ENCODE results near the gene MBOAT2.
"Not testable (repeated sequence)": the region's sequence is repeated elsewhere in the genome, so short reads cannot be mapped to it uniquely, and the experiment has no call there.

Gene MBOAT2

DNA sequence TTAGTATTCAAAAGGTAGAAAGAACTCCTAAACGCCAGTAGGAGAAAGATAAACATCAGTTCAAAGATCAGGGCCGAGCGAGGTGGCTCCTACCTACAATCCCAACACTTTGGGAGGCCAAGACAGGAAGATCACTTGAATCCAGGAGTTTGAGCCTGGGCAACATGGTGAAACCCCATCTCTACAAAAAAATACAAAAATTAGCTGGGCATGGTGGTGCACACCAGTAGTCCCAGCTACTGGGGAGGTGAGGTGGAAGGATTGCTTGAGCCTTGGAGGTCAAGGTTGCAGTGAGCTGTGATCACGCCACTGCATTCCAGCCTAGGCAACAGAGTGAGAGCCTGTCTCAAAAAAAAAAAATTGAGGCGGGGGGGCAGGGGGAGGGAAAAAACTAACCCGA lies 40.6 kb downstream of the MBOAT2 start:
- Histone ChIP-seq H3K4me1 (ENCODE audit: control insufficient read depth, insufficient read depth, low read length) (no peaks in the 10 kb centered on the region), H3K9me3 (ENCODE audit: control insufficient read depth, low read length) (no peaks in the 10 kb centered on the region), H3K36me3 (ENCODE audit: control insufficient read depth, insufficient read depth, low read length) (no peaks in the 10 kb centered on the region), H3K27me3 (ENCODE audit: control insufficient read depth, insufficient read depth, low read length, poor library complexity, severe bottlenecking) (no peaks in the 10 kb centered on the region), H3K4me3 (ENCODE audit: insufficient read depth, low read depth, low read length) (no peak overlapping the region), H3K27ac (ENCODE audit: insufficient read depth, low read depth, low read length, poor library complexity, severe bottlenecking) (no peak overlapping the region)
- WGBS, 2 experiments: 90 to 92% methylated on average over 6 of the region's 6 CpGs

DNA sequence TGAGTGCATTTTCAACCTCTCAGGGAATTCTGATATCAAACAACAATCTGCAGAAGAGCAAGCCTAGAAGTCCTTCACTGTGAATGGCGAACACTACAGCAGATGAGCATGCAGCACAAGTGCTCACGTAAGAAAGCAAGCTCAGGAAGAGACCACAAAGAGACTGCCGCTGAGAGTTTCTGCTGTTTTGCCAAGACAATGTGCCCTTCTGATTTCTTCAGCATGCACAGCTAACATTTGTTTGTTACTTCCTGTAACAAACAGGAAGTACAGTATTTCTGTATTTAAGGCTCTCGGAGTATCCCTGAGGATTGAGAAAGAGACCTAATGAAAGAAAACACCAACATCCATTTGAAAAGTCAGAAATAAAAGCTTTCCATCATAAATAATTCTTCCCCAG lies 45.9 kb downstream of the MBOAT2 start:
- WGBS, 2 experiments: 87 to 90% methylated on average over 4 of the region's 4 CpGs
- H3K4me3 ChIP-seq (ENCODE audit: insufficient read depth, low read depth, low read length): no peak overlapping the region

DNA sequence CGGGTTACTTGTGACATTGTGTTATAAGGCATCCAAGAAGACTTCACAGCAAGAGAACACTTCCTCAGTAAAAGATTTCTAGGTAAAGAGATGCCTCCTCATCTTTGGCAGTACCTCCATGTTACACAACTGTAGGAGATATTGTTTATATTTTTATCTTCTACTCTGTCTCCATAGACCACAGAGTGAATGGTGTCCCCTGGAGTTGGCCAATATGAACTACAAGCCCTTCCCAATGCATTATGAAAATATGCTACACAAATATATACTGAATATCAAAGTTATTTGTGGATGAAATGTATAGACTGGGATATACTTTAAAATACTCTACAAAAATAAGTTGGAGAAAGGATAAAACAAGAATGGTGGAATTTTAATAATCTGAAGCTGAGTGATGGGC lies 46.7 kb downstream of the MBOAT2 start:
- no peaks in the 10 kb centered on the region for H3K4me1 ChIP-seq (ENCODE audit: control insufficient read depth, insufficient read depth, low read length)
- H3K27ac ChIP-seq (ENCODE audit: insufficient read depth, low read depth, low read length, poor library complexity, severe bottlenecking): no peak overlapping the region
- no peaks in the 10 kb centered on the region for H3K9me3 ChIP-seq (ENCODE audit: control insufficient read depth, low read length)
- no peak overlapping the region for H3K4me3 ChIP-seq (ENCODE audit: insufficient read depth, low read depth, low read length)
- peaks cover 12% of the 10 kb centered on the region for H3K36me3 ChIP-seq (ENCODE audit: control insufficient read depth, insufficient read depth, low read length)
- H3K27me3 ChIP-seq (ENCODE audit: control insufficient read depth, insufficient read depth, low read length, poor library complexity, severe bottlenecking): no peaks in the 10 kb centered on the region
- 83 to 94% methylated on average over 1 of the region's 1 CpG for WGBS, 2 experiments

More for the DNA sequence above, 45.9 kb downstream of the MBOAT2 start:
- Histone ChIP-seq H3K27ac (ENCODE audit: insufficient read depth, low read depth, low read length, poor library complexity, severe bottlenecking) (no peak overlapping the region), H3K9me3 (ENCODE audit: control insufficient read depth, low read length) (no peaks in the 10 kb centered on the region), H3K27me3 (ENCODE audit: control insufficient read depth, insufficient read depth, low read length, poor library complexity, severe bottlenecking) (no peaks in the 10 kb centered on the region), H3K4me1 (ENCODE audit: control insufficient read depth, insufficient read depth, low read length) (no peaks in the 10 kb centered on the region), H3K36me3 (ENCODE audit: control insufficient read depth, insufficient read depth, low read length) (peaks cover 12% of the 10 kb centered on the region)

DNA sequence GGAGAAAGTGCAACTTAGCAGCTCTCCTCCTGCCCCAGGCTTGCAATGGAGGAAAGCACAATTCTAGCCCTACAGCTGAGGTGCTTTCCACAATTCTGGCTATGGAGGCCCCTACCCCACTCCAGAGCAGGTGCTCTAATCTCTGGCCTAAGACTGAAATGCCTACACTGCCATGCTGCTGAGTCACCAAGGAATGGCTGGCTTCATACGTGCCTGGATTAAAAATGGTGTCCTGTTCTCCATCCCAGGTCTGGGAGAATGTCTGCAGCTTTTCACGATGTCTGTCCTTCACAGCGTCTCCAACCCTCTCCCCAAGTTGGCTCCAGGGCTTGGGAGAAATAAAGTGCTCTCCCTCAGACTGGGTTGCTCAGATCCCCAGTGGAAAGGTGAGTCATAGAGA lies 48.5 kb downstream of the MBOAT2 start:
- no peaks in the 10 kb centered on the region for H3K4me1 ChIP-seq (ENCODE audit: control insufficient read depth, insufficient read depth, low read length)
- peaks cover 12% of the 10 kb centered on the region for H3K36me3 ChIP-seq (ENCODE audit: control insufficient read depth, insufficient read depth, low read length)
- H3K27me3 ChIP-seq (ENCODE audit: control insufficient read depth, insufficient read depth, low read length, poor library complexity, severe bottlenecking): no peaks in the 10 kb centered on the region
- no peak overlapping the region for H3K27ac ChIP-seq (ENCODE audit: insufficient read depth, low read depth, low read length, poor library complexity, severe bottlenecking)
- 95 to 97% methylated on average over 3 of the region's 3 CpGs for WGBS, 2 experiments
- no peaks in the 10 kb centered on the region for H3K9me3 ChIP-seq (ENCODE audit: control insufficient read depth, low read length)
- H3K4me3 ChIP-seq (ENCODE audit: insufficient read depth, low read depth, low read length): no peak overlapping the region

DNA sequence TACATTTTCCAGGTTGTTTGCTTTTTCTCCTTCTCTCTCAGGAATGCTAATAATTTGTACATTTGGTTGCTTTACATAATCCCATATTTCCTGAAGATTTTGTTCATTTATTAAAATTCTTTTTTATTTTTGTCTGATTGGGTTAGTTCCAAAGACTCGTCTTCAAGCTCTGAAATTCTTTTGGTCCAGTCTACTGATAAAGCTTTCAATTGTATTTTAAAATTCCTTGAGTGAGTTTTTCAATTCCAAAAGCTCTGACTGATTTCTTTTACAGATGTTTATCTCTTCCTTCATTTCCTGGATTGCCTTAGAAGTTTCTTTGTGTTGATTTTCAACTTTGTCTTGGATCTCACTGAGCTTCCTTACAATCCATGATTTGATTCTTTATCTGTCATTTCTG lies 50.0 kb downstream of the MBOAT2 start:
- no peaks in the 10 kb centered on the region for H3K9me3 ChIP-seq (ENCODE audit: control insufficient read depth, low read length)
- no peaks in the 10 kb centered on the region for H3K27me3 ChIP-seq (ENCODE audit: control insufficient read depth, insufficient read depth, low read length, poor library complexity, severe bottlenecking)
- H3K36me3 ChIP-seq (ENCODE audit: control insufficient read depth, insufficient read depth, low read length): peaks cover 12% of the 10 kb centered on the region
- WGBS, 2 experiments: 100% methylated on average over 1 of the region's 1 CpG
- no peak overlapping the region for H3K4me3 ChIP-seq (ENCODE audit: insufficient read depth, low read depth, low read length)
- no peaks in the 10 kb centered on the region for H3K4me1 ChIP-seq (ENCODE audit: control insufficient read depth, insufficient read depth, low read length)
- no peak overlapping the region for H3K27ac ChIP-seq (ENCODE audit: insufficient read depth, low read depth, low read length, poor library complexity, severe bottlenecking)

DNA sequence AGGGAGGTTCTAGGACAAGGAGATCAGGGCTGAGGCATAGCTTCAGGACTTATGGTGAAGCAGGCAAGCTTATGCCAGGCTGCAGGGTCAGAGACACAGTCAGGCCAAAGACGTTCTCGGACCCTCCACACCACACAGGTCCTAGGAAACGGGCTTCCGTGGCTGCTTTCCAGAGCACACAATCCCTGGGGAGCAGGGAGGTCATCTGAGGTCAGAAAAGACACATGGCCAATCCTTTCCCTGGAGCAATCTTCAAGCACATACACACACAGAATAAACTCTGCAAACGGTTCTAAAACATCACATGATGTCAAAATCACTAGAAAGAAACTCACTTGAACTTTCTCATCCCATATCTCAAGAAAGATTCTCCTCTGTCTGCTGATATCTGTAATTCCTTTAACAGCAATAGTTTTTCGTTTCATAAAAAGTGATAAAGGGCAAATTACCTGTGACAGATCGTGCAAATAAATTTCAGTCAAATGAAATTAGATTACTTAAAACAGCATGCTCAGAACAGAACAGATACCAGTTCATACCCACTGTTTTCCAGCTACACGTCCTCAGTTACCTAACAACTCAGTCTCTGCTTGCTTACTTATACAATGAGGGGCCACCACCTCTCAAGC lies 63.9 kb downstream of the MBOAT2 start:
- 90% methylated on average over 8 of the region's 8 CpGs for WGBS, 2 experiments
- Histone ChIP-seq H3K4me1 (ENCODE audit: control insufficient read depth, insufficient read depth, low read length) (peaks cover 4% of the 10 kb centered on the region), H3K27ac (ENCODE audit: insufficient read depth, low read depth, low read length, poor library complexity, severe bottlenecking) (no peak overlapping the region), H3K9me3 (ENCODE audit: control insufficient read depth, low read length) (no peaks in the 10 kb centered on the region), H3K36me3 (ENCODE audit: control insufficient read depth, insufficient read depth, low read length) (peaks cover 3% of the 10 kb centered on the region), H3K27me3 (ENCODE audit: control insufficient read depth, insufficient read depth, low read length, poor library complexity, severe bottlenecking) (no peaks in the 10 kb centered on the region), H3K4me3 (ENCODE audit: insufficient read depth, low read depth, low read length) (no peak overlapping the region)

DNA sequence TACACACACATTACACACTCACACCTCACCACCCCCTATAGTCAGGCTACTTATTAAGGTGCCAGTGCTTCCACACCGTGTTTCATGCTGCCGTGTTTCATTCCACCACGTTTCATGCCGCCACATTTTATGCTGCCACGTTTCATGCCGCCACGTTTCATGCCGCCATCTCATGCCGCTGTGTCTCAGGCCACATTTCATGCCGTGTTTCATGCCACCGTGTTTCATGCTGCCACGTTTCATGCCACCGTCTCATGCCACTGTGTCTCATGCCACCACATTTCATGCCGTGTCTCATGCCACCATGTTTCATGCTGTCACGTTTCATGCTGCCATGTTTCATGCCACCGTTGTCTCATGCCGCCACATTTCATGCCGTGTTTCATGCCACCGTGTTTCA lies 65.1 kb downstream of the MBOAT2 start:
- H3K4me1 ChIP-seq (ENCODE audit: control insufficient read depth, insufficient read depth, low read length): peaks cover 4% of the 10 kb centered on the region

DNA sequence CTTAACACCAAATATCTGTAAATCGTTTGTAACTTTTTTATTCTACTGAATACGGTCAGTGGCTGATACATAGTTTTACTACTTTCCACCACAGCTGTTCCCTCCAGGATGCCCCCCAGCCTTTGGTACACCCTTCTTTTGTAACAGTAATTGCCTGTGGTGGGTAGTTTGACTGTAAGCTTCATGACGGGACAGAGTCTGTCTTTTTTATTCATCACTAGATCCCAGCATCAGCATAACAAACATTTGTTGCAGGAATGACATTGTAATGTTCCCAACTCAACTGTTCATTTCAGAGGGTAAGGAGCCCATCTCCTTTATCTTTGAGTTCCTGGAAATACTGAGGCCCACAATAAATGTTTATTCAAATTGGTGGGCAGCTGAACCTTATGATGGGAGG lies 67.5 kb downstream of the MBOAT2 start:
- H3K4me1 ChIP-seq (ENCODE audit: control insufficient read depth, insufficient read depth, low read length): peaks cover 4% of the 10 kb centered on the region
- WGBS, 2 experiments: 77 to 87% methylated on average over 2 to 3 of the region's 3 CpGs

More for the DNA sequence above, 65.1 kb downstream of the MBOAT2 start:
- Histone ChIP-seq H3K36me3 (ENCODE audit: control insufficient read depth, insufficient read depth, low read length) (peaks cover 3% of the 10 kb centered on the region), H3K4me3 (ENCODE audit: insufficient read depth, low read depth, low read length) (no peak overlapping the region), H3K9me3 (ENCODE audit: control insufficient read depth, low read length) (no peaks in the 10 kb centered on the region), H3K27me3 (ENCODE audit: control insufficient read depth, insufficient read depth, low read length, poor library complexity, severe bottlenecking) (no peaks in the 10 kb centered on the region), H3K27ac (ENCODE audit: insufficient read depth, low read depth, low read length, poor library complexity, severe bottlenecking) (no peak overlapping the region)
- 93 to 94% methylated on average over 19 of the region's 19 CpGs for WGBS, 2 experiments

DNA sequence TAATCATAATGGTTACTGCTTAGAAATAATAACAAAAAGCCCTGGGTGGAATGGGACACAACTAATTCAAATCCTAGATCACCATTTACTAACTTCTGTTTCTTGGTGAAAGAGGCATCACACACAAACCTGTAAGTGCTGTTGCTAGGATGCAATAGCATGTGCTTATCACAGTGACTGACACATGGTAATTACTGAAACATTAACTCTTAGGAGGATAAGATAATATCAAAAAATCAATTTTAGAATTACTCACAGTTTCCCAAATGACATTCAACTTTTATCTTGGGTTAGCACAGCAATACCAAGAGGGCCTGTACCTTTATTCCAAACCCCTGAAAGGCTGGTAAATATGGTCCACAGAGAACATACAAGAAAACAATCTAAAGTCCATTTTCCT lies 69.1 kb downstream of the MBOAT2 start:
- H3K4me1 ChIP-seq (ENCODE audit: control insufficient read depth, insufficient read depth, low read length): peaks cover 4% of the 10 kb centered on the region
- H3K4me3 ChIP-seq (ENCODE audit: insufficient read depth, low read depth, low read length): no peak overlapping the region
- no peaks in the 10 kb centered on the region for H3K9me3 ChIP-seq (ENCODE audit: control insufficient read depth, low read length)
- peaks cover 3% of the 10 kb centered on the region for H3K36me3 ChIP-seq (ENCODE audit: control insufficient read depth, insufficient read depth, low read length)
- no peaks in the 10 kb centered on the region for H3K27me3 ChIP-seq (ENCODE audit: control insufficient read depth, insufficient read depth, low read length, poor library complexity, severe bottlenecking)
- H3K27ac ChIP-seq (ENCODE audit: insufficient read depth, low read depth, low read length, poor library complexity, severe bottlenecking): no peak overlapping the region

More for the DNA sequence above, 67.5 kb downstream of the MBOAT2 start:
- H3K27ac ChIP-seq (ENCODE audit: insufficient read depth, low read depth, low read length, poor library complexity, severe bottlenecking): no peak overlapping the region
- no peak overlapping the region for H3K4me3 ChIP-seq (ENCODE audit: insufficient read depth, low read depth, low read length)
- no peaks in the 10 kb centered on the region for H3K9me3 ChIP-seq (ENCODE audit: control insufficient read depth, low read length)
- H3K36me3 ChIP-seq (ENCODE audit: control insufficient read depth, insufficient read depth, low read length): peaks cover 3% of the 10 kb centered on the region
- H3K27me3 ChIP-seq (ENCODE audit: control insufficient read depth, insufficient read depth, low read length, poor library complexity, severe bottlenecking): no peaks in the 10 kb centered on the region

DNA sequence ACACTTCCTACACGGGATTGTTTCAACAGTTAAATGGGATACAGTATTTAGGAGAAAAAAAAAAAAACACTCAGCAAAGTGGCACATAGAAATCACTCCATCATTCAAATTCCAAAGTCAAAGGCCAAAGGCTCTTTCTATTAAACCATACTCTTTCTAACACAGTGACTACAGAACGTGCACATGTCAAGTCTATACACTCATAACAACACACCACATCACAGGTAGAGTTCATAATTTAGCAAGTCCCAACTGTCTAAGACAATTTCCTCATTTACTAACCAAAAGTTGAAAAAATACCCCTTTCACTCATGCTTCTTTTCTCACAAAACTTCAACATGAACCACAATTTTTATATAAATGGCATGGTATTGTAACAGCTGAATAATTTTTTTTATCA lies 70.8 kb downstream of the MBOAT2 start:
- Histone ChIP-seq H3K36me3 (ENCODE audit: control insufficient read depth, insufficient read depth, low read length) (peaks cover 3% of the 10 kb centered on the region), H3K4me1 (ENCODE audit: control insufficient read depth, insufficient read depth, low read length) (peaks cover 4% of the 10 kb centered on the region), H3K27ac (ENCODE audit: insufficient read depth, low read depth, low read length, poor library complexity, severe bottlenecking) (no peak overlapping the region), H3K4me3 (ENCODE audit: insufficient read depth, low read depth, low read length) (no peak overlapping the region), H3K9me3 (ENCODE audit: control insufficient read depth, low read length) (no peaks in the 10 kb centered on the region), H3K27me3 (ENCODE audit: control insufficient read depth, insufficient read depth, low read length, poor library complexity, severe bottlenecking) (no peaks in the 10 kb centered on the region)
- WGBS, 2 experiments: 90 to 98% methylated on average over 1 to 2 of the region's 2 CpGs

DNA sequence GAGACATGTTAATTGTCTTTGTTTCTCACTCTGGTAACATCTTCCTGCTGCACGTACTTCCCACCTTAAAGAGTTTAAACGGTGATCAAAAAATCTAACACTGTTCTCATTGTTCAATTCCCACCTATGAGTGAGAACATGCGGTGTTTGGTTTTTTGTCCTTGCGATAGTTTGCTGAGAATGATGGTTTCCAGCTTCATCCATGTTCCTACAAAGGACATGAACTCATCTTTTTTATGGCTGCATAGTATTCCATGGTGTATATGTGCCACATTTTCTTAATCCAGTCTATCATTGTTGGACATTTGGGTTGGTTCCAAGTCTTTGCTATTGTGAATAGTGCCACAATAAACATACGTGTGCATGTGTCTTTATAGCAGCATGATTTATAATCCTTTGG lies 73.3 kb downstream of the MBOAT2 start:
- not testable (repeated sequence) for H3K4me3 ChIP-seq (ENCODE audit: insufficient read depth, low read depth, low read length); H3K27ac ChIP-seq (ENCODE audit: insufficient read depth, low read depth, low read length, poor library complexity, severe bottlenecking); H3K4me1 ChIP-seq (ENCODE audit: control insufficient read depth, insufficient read depth, low read length); H3K9me3 ChIP-seq (ENCODE audit: control insufficient read depth, low read length); H3K36me3 ChIP-seq (ENCODE audit: control insufficient read depth, insufficient read depth, low read length); H3K27me3 ChIP-seq (ENCODE audit: control insufficient read depth, insufficient read depth, low read length, poor library complexity, severe bottlenecking)
- WGBS, 2 experiments: 95 to 99% methylated on average over 2 to 4 of the region's 5 CpGs
